WTC11 (cell line): ENCODE results near the gene PDCL2. TPM values are rescaled to one million over a fixed set of nuclear protein-coding genes. Genes with fewer than 3 reads are reported as not detected.

Source experiments
- ATAC-seq: fragments of 200-7000 bp; cut with Tn5 transposase; 2 replicates; pipeline ENCODE4 v1.10.0; 2021; ENCODE audit warnings: mild to moderate bottlenecking, moderate library complexity
- Bru-seq: library from RNA; stranded (reverse); fragments of 400-500 nt; gene quantifications from one replicate; lab custom pipeline; 2021; lab: Mats Ljungman, UMichigan
- CTCF ChIA-PET: fragments of 300-600 bp; sonication (Branson Sonifier 250); formaldehyde crosslinking; loops from one replicate; lab custom pipeline; 2021; ENCODE audit warnings: antibody characterized with exemption; lab: Charles Lee
- POLR2A ChIA-PET: fragments of 350-600 bp; sonication (Branson Sonifier 250); formaldehyde crosslinking; loops from one replicate; lab custom pipeline; 2021; ENCODE audit warnings: antibody characterized with exemption; lab: Charles Lee
- DNase-seq: peaks from one replicate; pipeline ENCODE4 v3.0.0; 2021; ENCODE audit warnings: low spot score
- H3K27ac Mint-ChIP-seq: 2 replicates; pipeline ENCODE4 v1.8.0; 2021; ENCODE audit warnings: mixed read lengths
- H3K27me3 Mint-ChIP-seq: 2 replicates; pipeline ENCODE4 v1.8.0; 2021; ENCODE audit warnings: low read depth, mild to moderate bottlenecking, moderate library complexity, mixed read lengths
- H3K36me3 Mint-ChIP-seq: 2 replicates; pipeline ENCODE4 v1.8.0; 2021; ENCODE audit warnings: mixed read lengths
- H3K4me1 Mint-ChIP-seq: 2 replicates; pipeline ENCODE4 v1.8.0; 2022; ENCODE audit warnings: mixed read lengths
- H3K4me3 Mint-ChIP-seq: 2 replicates; pipeline ENCODE4 v1.8.0; 2021; ENCODE audit warnings: mild to moderate bottlenecking, moderate library complexity, mixed read lengths
- H3K9me3 Mint-ChIP-seq: 2 replicates; pipeline ENCODE4 v1.8.0; 2021; ENCODE audit warnings: mixed read lengths
- ATF6 ChIP-seq: sonication (generic); formaldehyde crosslinking; IDR thresholded peaks from 2 replicates; pipeline ENCODE4 v1.8.1; 2023; ENCODE audit warnings: mild to moderate bottlenecking, missing genetic modification reagents
- CDX4 ChIP-seq: fragments of 250-450 bp; sonication (Bioruptor Pico); IDR thresholded peaks from 2 replicates; pipeline ENCODE4 v1.9.0; 2021; ENCODE audit warnings: moderate library complexity, mild to moderate bottlenecking, inconsistent platforms, borderline replicate concordance
- CREB1 ChIP-seq: sonication (generic); formaldehyde crosslinking; IDR thresholded peaks from 2 replicates; pipeline ENCODE4 v1.8.0; 2023; ENCODE audit warnings: mild to moderate bottlenecking, missing genetic modification reagents
- E2F1 ChIP-seq: sonication (generic); formaldehyde crosslinking; IDR thresholded peaks from 2 replicates; pipeline ENCODE4 v1.8.0; 2022; ENCODE audit warnings: mild to moderate bottlenecking, missing genetic modification reagents
- E2F5 ChIP-seq: sonication (generic); formaldehyde crosslinking; IDR thresholded peaks from 2 replicates; pipeline ENCODE4 v1.8.1; 2022; ENCODE audit warnings: mild to moderate bottlenecking, moderate library complexity, missing genetic modification reagents
- ERG ChIP-seq: fragments of 250-450 bp; sonication (Bioruptor Pico); IDR thresholded peaks from 2 replicates; pipeline ENCODE4 v1.8.0; 2021; ENCODE audit warnings: mild to moderate bottlenecking
- FOXK1 ChIP-seq: sonication (generic); formaldehyde crosslinking; IDR thresholded peaks from 2 replicates; pipeline ENCODE4 v1.8.0; 2022; ENCODE audit warnings: mild to moderate bottlenecking, moderate library complexity, missing genetic modification reagents
- FOXP4 ChIP-seq: sonication (generic); formaldehyde crosslinking; IDR thresholded peaks from 2 replicates; pipeline ENCODE4 v1.8.0; 2022; ENCODE audit warnings: mild to moderate bottlenecking, missing genetic modification reagents
- MAX ChIP-seq: sonication (generic); formaldehyde crosslinking; IDR thresholded peaks from 2 replicates; pipeline ENCODE4 v1.8.0; 2022; ENCODE audit warnings: mild to moderate bottlenecking, missing genetic modification reagents
- PREB ChIP-seq: sonication (generic); formaldehyde crosslinking; IDR thresholded peaks from 2 replicates; pipeline ENCODE4 v1.8.1; 2022; ENCODE audit warnings: mild to moderate bottlenecking, missing genetic modification reagents, moderate library complexity, borderline replicate concordance
- SMAD3 ChIP-seq: sonication (generic); formaldehyde crosslinking; IDR thresholded peaks from 2 replicates; pipeline ENCODE4 v1.8.0; 2022; ENCODE audit warnings: missing genetic modification reagents, mild to moderate bottlenecking, borderline replicate concordance
- ZMAT4 ChIP-seq: fragments of 250-450 bp; sonication (Bioruptor Pico); IDR thresholded peaks from 2 replicates; pipeline ENCODE4 v1.9.0; 2021; ENCODE audit warnings: mild to moderate bottlenecking
- ZNF219 ChIP-seq: sonication (generic); formaldehyde crosslinking; IDR thresholded peaks from 2 replicates; pipeline ENCODE4 v1.8.0; 2023; ENCODE audit warnings: missing genetic modification reagents, mild to moderate bottlenecking, borderline replicate concordance
- ZNF263 ChIP-seq: sonication (generic); formaldehyde crosslinking; IDR thresholded peaks from 2 replicates; pipeline ENCODE4 v1.8.1; 2022; ENCODE audit warnings: low read depth, mild to moderate bottlenecking, moderate library complexity, missing genetic modification reagents
- ZNF396 ChIP-seq: fragments of 250-450 bp; sonication (Bioruptor Pico); IDR thresholded peaks from 2 replicates; pipeline ENCODE4 v1.8.0; 2021; ENCODE audit warnings: mild to moderate bottlenecking, moderate library complexity, borderline replicate concordance
- ZNF671 ChIP-seq: fragments of 250-450 bp; sonication (Bioruptor Pico); IDR thresholded peaks from 2 replicates; pipeline ENCODE4 v1.8.0; 2021; ENCODE audit warnings: mild to moderate bottlenecking
- long read RNA-seq, 3 experiments: library from RNA in 1 of 3; library from capped mRNA in 1 of 3; library from polyadenylated mRNA in 1 of 3; unstranded in 2 of 3; stranded (forward) in 1 of 3; transcript quantifications; one replicate each; pipeline ENCODE4 v2.0.0, GENCODE V29; 2021
- total RNA-seq: library from RNA; stranded (reverse); gene quantifications from 3 replicates; pipeline ENCODE4 v1.2.3, GENCODE V29; 2021

Gene PDCL2
- total RNA-seq (0.21 TPM in 1 of 3 replicates, not detected in the others), Bru-seq, nascent RNA (percentile 35 among the genes with signal in this experiment)
- long read RNA-seq, experiment 1, partial matches to known transcripts = 0 of 1 reads
- long read RNA-seq, experiment 1, other reads (novel, unspliced or antisense) = 1 of 1 reads
- long read RNA-seq, experiment 2 = 0 reads
- long read RNA-seq, experiment 3 = 0 reads

- peaks cover 7% of the 10 kb centered on the region for H3K36me3 Mint-ChIP-seq
- no peak within 1 kb of the TSS for H3K4me3 Mint-ChIP-seq
- DNase-seq = peak; percentile 62
- H3K4me1 Mint-ChIP-seq = peaks cover 8% of the 10 kb centered on the region
- peaks cover 8% of the 10 kb centered on the region for H3K9me3 Mint-ChIP-seq
- no peaks in the 10 kb centered on the region for H3K27me3 Mint-ChIP-seq
- TF ChIP-seq FOXK1 (CRISPR knock-in tag) (no peak), E2F5 (CRISPR knock-in tag) (no peak), CREB1 (CRISPR knock-in tag) (no peak), ZNF263 (CRISPR knock-in tag) (no peak), ERG (CRISPR knock-in tag) (no peak), ZNF219 (CRISPR knock-in tag) (no peak), ATF6 (no peak), FOXP4 (CRISPR knock-in tag) (no peak), ZNF396 (CRISPR knock-in tag) (no peak), CDX4 (CRISPR knock-in tag) (no peak), PREB (CRISPR knock-in tag) (no peak), ZNF671 (CRISPR knock-in tag) (no peak), SMAD3 (CRISPR knock-in tag) (no peak), MAX (CRISPR knock-in tag) (no peak), ZMAT4 (CRISPR knock-in tag) (no peak), E2F1 (CRISPR knock-in tag) (no peak)
- POLR2A ChIA-PET = no interaction called here
- H3K27ac Mint-ChIP-seq = no peak within 1 kb of the TSS
- CTCF ChIA-PET = interaction anchor here (0.7 to 0.9 kb wide), 2 partner anchors 43 to 224 kb away, joined by 3 to 4 read pairs; no protein-coding TSS in a partner anchor
- peak; percentile 92 for ATAC-seq
Measured at GRCh38 chr4:55592014-55592413, at the start of gene PDCL2. Gene PDCL2 (minus strand): TSS chr4:55592245. CDS start chr4:55592109, 136 bp downstream.
